HG02885 (cell line): ENCODE results near the gene SNW1.
A peak's percentile ranks its signal among the peaks of the same experiment; 100 is the strongest.
"Not testable (repeated sequence)": the region's sequence is repeated elsewhere in the genome, so short reads cannot be mapped to it uniquely, and the experiment has no call there.

Source experiments
- ATAC-seq: cut with Tn5 transposase; IDR thresholded peaks from one replicate; pipeline ENCODE4 v1.9.1; 2021; ENCODE audit warnings: mild to moderate bottlenecking; ENCODE audit not compliant: unreplicated experiment, poor library complexity

Gene SNW1

GRCh38 chr14:77752799-77753516, 8.0 kb downstream of the SNW1 start:
- no peak for ATAC-seq

GRCh38 chr14:77752266-77752665, 8.7 kb downstream of the SNW1 start:
- ATAC-seq = no peak

- not testable (repeated sequence) for ATAC-seq
Measured at GRCh38 chr14:77747425-77747824, 13.5 kb downstream of the SNW1 start.

- ATAC-seq = no peak
Measured at GRCh38 chr14:77746064-77746702, 14.8 kb downstream of the SNW1 start.

- ATAC-seq = no peak
Measured at GRCh38 chr14:77741438-77741837, 19.5 kb downstream of the SNW1 start.

- peak; percentile 72 for ATAC-seq
Measured at GRCh38 chr14:77738559-77739250, 22.3 kb downstream of the SNW1 start.

- ATAC-seq = no peak
Measured at GRCh38 chr14:77730976-77731497, 29.9 kb downstream of the SNW1 start.

GRCh38 chr14:77722301-77722700, 38.7 kb downstream of the SNW1 start:
- ATAC-seq = no peak

GRCh38 chr14:77721437-77721836, 39.5 kb downstream of the SNW1 start:
- ATAC-seq = no peak

GRCh38 chr14:77717608-77718305, 43.2 kb downstream of the SNW1 start:
- ATAC-seq = no peak

- peak; percentile 80 for ATAC-seq
Measured at GRCh38 chr14:77714926-77715325, 46.0 kb downstream of the SNW1 start.

- ATAC-seq = no peak
Measured at GRCh38 chr14:77710364-77710763, 50.6 kb downstream of the SNW1 start.

- no peak for ATAC-seq
Measured at GRCh38 chr14:77709412-77709811, 51.5 kb downstream of the SNW1 start.

- no peak for ATAC-seq
Measured at GRCh38 chr14:77708749-77709148, 52.2 kb downstream of the SNW1 start.

- peak; percentile 97 for ATAC-seq
Measured at GRCh38 chr14:77707724-77708408, 53.1 kb downstream of the SNW1 start, which contains the start of the genes ALKBH1 and SLIRP. Gene ALKBH1, minus strand, starts transcription at chr14:77708023. Its CDS starts 19 bp downstream, at chr14:77708004. Gene SLIRP, plus strand, starts transcription at chr14:77708103. Its CDS starts 9 bp downstream, at chr14:77708112.

- peak; percentile 29 for ATAC-seq
Measured at GRCh38 chr14:77707355-77707723, 53.6 kb downstream of the SNW1 start.

- no peak for ATAC-seq
Measured at GRCh38 chr14:77691259-77691658, 69.7 kb downstream of the SNW1 start.

GRCh38 chr14:77682158-77682553, 78.8 kb downstream of the SNW1 start:
- no peak for ATAC-seq

- no peak for ATAC-seq
Measured at GRCh38 chr14:77681196-77682157, 79.5 kb downstream of the SNW1 start.
